ENCODE data around the gene IFFO2.
A peak's percentile ranks its signal among the peaks of the same experiment; 100 is the strongest.

Gene IFFO2

GRCh38 chr1:18928985-18929384 is 27.5 kb downstream of the IFFO2 start:
- no peak overlapping the region for H3K27ac ChIP-seq (ENCODE audit: low read length)
- no peak for DNase-seq
- H3K9me2 ChIP-seq (replicated peaks; ENCODE audit: insufficient read depth, low read length): no peaks in the 10 kb centered on the region
- H3K9me3 ChIP-seq (replicated peaks; ENCODE audit: insufficient read depth, low read length): no peaks in the 10 kb centered on the region
- peaks cover 29% of the 10 kb centered on the region for H3F3A ChIP-seq (ENCODE audit: insufficient read depth, low read length)
- H3K79me2 ChIP-seq (ENCODE audit: low read length): peaks cover 60% of the 10 kb centered on the region
- peaks cover 54% of the 10 kb centered on the region for H3K4me1 ChIP-seq (ENCODE audit: low read length)
- H4K20me1 ChIP-seq (ENCODE audit: insufficient read depth, low read length): no peaks in the 10 kb centered on the region
- no peaks in the 10 kb centered on the region for H3K27me3 ChIP-seq (replicated peaks; ENCODE audit: insufficient read depth, low read length)
- H3K4me3 ChIP-seq (ENCODE audit: low read length): no peak overlapping the region
- no peak overlapping the region for H3K4me2 ChIP-seq (ENCODE audit: low read depth, low read length)
- H2AFZ ChIP-seq (ENCODE audit: low read length): no peak overlapping the region
- no peak overlapping the region for H3K9ac ChIP-seq (ENCODE audit: low read length)
- H3K36me3 ChIP-seq (replicated peaks; ENCODE audit: insufficient read depth, low read length): no peaks in the 10 kb centered on the region
- TF ChIP-seq EZH2 (optimal IDR thresholded peaks at IDR 0.05; ENCODE audit: low read depth, low read length) (no peak), EZH2phosphoT487 (IDR thresholded peaks at IDR 0.05; ENCODE audit: low read length) (no peak)
- TF ChIP-seq, protein P1, sequence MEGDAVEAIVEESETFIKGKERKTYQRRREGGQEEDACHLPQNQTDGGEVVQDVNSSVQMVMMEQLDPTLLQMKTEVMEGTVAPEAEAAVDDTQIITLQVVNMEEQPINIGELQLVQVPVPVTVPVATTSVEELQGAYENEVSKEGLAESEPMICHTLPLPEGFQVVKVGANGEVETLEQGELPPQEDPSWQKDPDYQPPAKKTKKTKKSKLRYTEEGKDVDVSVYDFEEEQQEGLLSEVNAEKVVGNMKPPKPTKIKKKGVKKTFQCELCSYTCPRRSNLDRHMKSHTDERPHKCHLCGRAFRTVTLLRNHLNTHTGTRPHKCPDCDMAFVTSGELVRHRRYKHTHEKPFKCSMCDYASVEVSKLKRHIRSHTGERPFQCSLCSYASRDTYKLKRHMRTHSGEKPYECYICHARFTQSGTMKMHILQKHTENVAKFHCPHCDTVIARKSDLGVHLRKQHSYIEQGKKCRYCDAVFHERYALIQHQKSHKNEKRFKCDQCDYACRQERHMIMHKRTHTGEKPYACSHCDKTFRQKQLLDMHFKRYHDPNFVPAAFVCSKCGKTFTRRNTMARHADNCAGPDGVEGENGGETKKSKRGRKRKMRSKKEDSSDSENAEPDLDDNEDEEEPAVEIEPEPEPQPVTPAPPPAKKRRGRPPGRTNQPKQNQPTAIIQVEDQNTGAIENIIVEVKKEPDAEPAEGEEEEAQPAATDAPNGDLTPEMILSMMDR (IDR thresholded peaks at IDR 0.05; ENCODE audit: low read length): no peak

GRCh38 chr1:18928406-18928805 is 28.1 kb downstream of the IFFO2 start:
- no peaks in the 10 kb centered on the region for H3K9me2 ChIP-seq (replicated peaks; ENCODE audit: insufficient read depth, low read length)
- no peak for DNase-seq
- peak overlapping the region; percentile 96; the same call in 1 of the 2 replicates for H3K9ac ChIP-seq (ENCODE audit: low read length)
- peaks cover 29% of the 10 kb centered on the region for H3F3A ChIP-seq (ENCODE audit: insufficient read depth, low read length)
- peaks cover 60% of the 10 kb centered on the region for H3K79me2 ChIP-seq (ENCODE audit: low read length)
- H3K4me2 ChIP-seq (ENCODE audit: low read depth, low read length): peak overlapping the region; percentile 94
- H2AFZ ChIP-seq (ENCODE audit: low read length): no peak overlapping the region
- peak overlapping the region; percentile 62; the same call in 1 of the 2 replicates for H3K4me3 ChIP-seq (ENCODE audit: low read length)
- peaks cover 54% of the 10 kb centered on the region for H3K4me1 ChIP-seq (ENCODE audit: low read length)
- H3K27me3 ChIP-seq (replicated peaks; ENCODE audit: insufficient read depth, low read length): no peaks in the 10 kb centered on the region
- H4K20me1 ChIP-seq (ENCODE audit: insufficient read depth, low read length): no peaks in the 10 kb centered on the region
- H3K27ac ChIP-seq (ENCODE audit: low read length): peak overlapping the region; percentile 99; the same call in 1 of the 2 replicates
- no peaks in the 10 kb centered on the region for H3K9me3 ChIP-seq (replicated peaks; ENCODE audit: insufficient read depth, low read length)
- TF ChIP-seq, protein P1 (IDR thresholded peaks at IDR 0.05; ENCODE audit: low read length): no peak
- TF ChIP-seq EZH2phosphoT487 (IDR thresholded peaks at IDR 0.05; ENCODE audit: low read length): no peak
- no peaks in the 10 kb centered on the region for H3K36me3 ChIP-seq (replicated peaks; ENCODE audit: insufficient read depth, low read length)

- H3K9me2 ChIP-seq (replicated peaks; ENCODE audit: insufficient read depth, low read length): no peaks in the 10 kb centered on the region
- H3K4me1 ChIP-seq (ENCODE audit: low read length): peaks cover 54% of the 10 kb centered on the region
- H3K36me3 ChIP-seq (replicated peaks; ENCODE audit: insufficient read depth, low read length): no peaks in the 10 kb centered on the region
- peaks cover 29% of the 10 kb centered on the region for H3F3A ChIP-seq (ENCODE audit: insufficient read depth, low read length)
- peak overlapping the region; percentile 94 for H3K4me2 ChIP-seq (ENCODE audit: low read depth, low read length)
- peak overlapping the region; percentile 96 for H3K9ac ChIP-seq (ENCODE audit: low read length)
- H3K79me2 ChIP-seq (ENCODE audit: low read length): peaks cover 56% of the 10 kb centered on the region
- DNase-seq: peak; percentile 51
- peak overlapping the region; percentile 21; the same call in 1 of the 2 replicates for H2AFZ ChIP-seq (ENCODE audit: low read length)
- H3K27me3 ChIP-seq (replicated peaks; ENCODE audit: insufficient read depth, low read length): no peaks in the 10 kb centered on the region
- H3K9me3 ChIP-seq (replicated peaks; ENCODE audit: insufficient read depth, low read length): no peaks in the 10 kb centered on the region
- peak overlapping the region; percentile 62 for H3K4me3 ChIP-seq (ENCODE audit: low read length)
- no peaks in the 10 kb centered on the region for H4K20me1 ChIP-seq (ENCODE audit: insufficient read depth, low read length)
- peak overlapping the region; percentile 99 for H3K27ac ChIP-seq (ENCODE audit: low read length)
- TF ChIP-seq, protein P1 (IDR thresholded peaks at IDR 0.05; ENCODE audit: low read length): no peak
- TF ChIP-seq EZH2 (optimal IDR thresholded peaks at IDR 0.05; ENCODE audit: low read depth, low read length) (no peak), EZH2phosphoT487 (IDR thresholded peaks at IDR 0.05; ENCODE audit: low read length) (no peak)
Measured at GRCh38 chr1:18927654-18928272, 28.7 kb downstream of the IFFO2 start.

Data from MM.1S (cell line).